WTC11 (cell line): ENCODE results near the gene VSIG4. TPM values are rescaled to one million over a fixed set of nuclear protein-coding genes. Genes with fewer than 3 reads are reported as not detected.

Experiments used
- ATAC-seq: fragments of 200-7000 bp; cut with Tn5 transposase; 2 replicates; pipeline ENCODE4 v1.10.0; 2021; ENCODE audit warnings: mild to moderate bottlenecking, moderate library complexity
- CTCF ChIA-PET: fragments of 300-600 bp; sonication (Branson Sonifier 250); formaldehyde crosslinking; loops from one replicate; lab custom pipeline; 2021; ENCODE audit warnings: antibody characterized with exemption; lab: Charles Lee
- POLR2A ChIA-PET: fragments of 350-600 bp; sonication (Branson Sonifier 250); formaldehyde crosslinking; loops from one replicate; lab custom pipeline; 2021; ENCODE audit warnings: antibody characterized with exemption; lab: Charles Lee
- DNase-seq: peaks from one replicate; pipeline ENCODE4 v3.0.0; 2021; ENCODE audit warnings: low spot score
- H3K27ac Mint-ChIP-seq: 2 replicates; pipeline ENCODE4 v1.8.0; 2021; ENCODE audit warnings: mixed read lengths
- H3K27me3 Mint-ChIP-seq: 2 replicates; pipeline ENCODE4 v1.8.0; 2021; ENCODE audit warnings: low read depth, mild to moderate bottlenecking, moderate library complexity, mixed read lengths
- H3K36me3 Mint-ChIP-seq: 2 replicates; pipeline ENCODE4 v1.8.0; 2021; ENCODE audit warnings: mixed read lengths
- H3K4me1 Mint-ChIP-seq: 2 replicates; pipeline ENCODE4 v1.8.0; 2022; ENCODE audit warnings: mixed read lengths
- H3K4me3 Mint-ChIP-seq: 2 replicates; pipeline ENCODE4 v1.8.0; 2021; ENCODE audit warnings: mild to moderate bottlenecking, moderate library complexity, mixed read lengths
- H3K9me3 Mint-ChIP-seq: 2 replicates; pipeline ENCODE4 v1.8.0; 2021; ENCODE audit warnings: mixed read lengths
- AFF4 ChIP-seq: sonication (generic); formaldehyde crosslinking; IDR thresholded peaks from 2 replicates; pipeline ENCODE4 v1.8.1; 2023; ENCODE audit warnings: mild to moderate bottlenecking, missing genetic modification reagents, borderline replicate concordance
- AR ChIP-seq: fragments of 250-450 bp; sonication (Bioruptor Pico); IDR thresholded peaks from 2 replicates; pipeline ENCODE4 v1.9.0; 2021; ENCODE audit warnings: mild to moderate bottlenecking
- ATF1 ChIP-seq: sonication (generic); formaldehyde crosslinking; IDR thresholded peaks from 2 replicates; pipeline ENCODE4 v1.8.1; 2023; ENCODE audit warnings: mild to moderate bottlenecking, moderate library complexity, missing genetic modification reagents
- ATF2 ChIP-seq: sonication (generic); formaldehyde crosslinking; IDR thresholded peaks from 2 replicates; pipeline ENCODE4 v1.8.1; 2022; ENCODE audit warnings: low read depth, missing genetic modification reagents, borderline replicate concordance
- ATF6 ChIP-seq: sonication (generic); formaldehyde crosslinking; IDR thresholded peaks from 2 replicates; pipeline ENCODE4 v1.8.1; 2023; ENCODE audit warnings: mild to moderate bottlenecking, missing genetic modification reagents
- GTF2I ChIP-seq: fragments of 250-450 bp; sonication (Bioruptor Pico); conservative IDR thresholded peaks from 2 replicates; pipeline ENCODE4 v1.4.0; 2021; ENCODE audit warnings: mild to moderate bottlenecking
- JUN ChIP-seq: sonication (generic); formaldehyde crosslinking; IDR thresholded peaks from 2 replicates; pipeline ENCODE4 v1.8.0; 2023; ENCODE audit warnings: mild to moderate bottlenecking, missing genetic modification reagents
- KAT7 ChIP-seq: sonication (generic); formaldehyde crosslinking; IDR thresholded peaks from 2 replicates; pipeline ENCODE4 v1.8.1; 2023; ENCODE audit warnings: missing genetic modification reagents, mild to moderate bottlenecking, borderline replicate concordance
- NR2C2 ChIP-seq: sonication (generic); formaldehyde crosslinking; IDR thresholded peaks from 2 replicates; pipeline ENCODE4 v1.8.0; 2022; ENCODE audit warnings: mild to moderate bottlenecking, missing genetic modification reagents
- TEAD1 ChIP-seq: sonication (generic); formaldehyde crosslinking; IDR thresholded peaks from 2 replicates; pipeline ENCODE4 v1.8.0; 2022; ENCODE audit warnings: mild to moderate bottlenecking, missing genetic modification reagents
- ZNF396 ChIP-seq: fragments of 250-450 bp; sonication (Bioruptor Pico); IDR thresholded peaks from 2 replicates; pipeline ENCODE4 v1.8.0; 2021; ENCODE audit warnings: mild to moderate bottlenecking, moderate library complexity, borderline replicate concordance
- total RNA-seq: library from RNA; stranded (reverse); gene quantifications from 3 replicates; pipeline ENCODE4 v1.2.3, GENCODE V29; 2021
- TF ChIP-seq, protein P1 (sequence below): sonication (generic); formaldehyde crosslinking; IDR thresholded peaks from 2 replicates; pipeline ENCODE4 v1.8.1; 2022; ENCODE audit warnings: missing genetic modification reagents, borderline replicate concordance
- TF ChIP-seq, protein P2 (sequence below): sonication (generic); formaldehyde crosslinking; IDR thresholded peaks from 2 replicates; pipeline ENCODE4 v1.8.1; 2023; ENCODE audit warnings: mild to moderate bottlenecking, moderate library complexity, missing genetic modification reagents

VSIG4 gene
- total RNA-seq, 1 experiment from 2014 or later = 0.24 TPM

DNA sequence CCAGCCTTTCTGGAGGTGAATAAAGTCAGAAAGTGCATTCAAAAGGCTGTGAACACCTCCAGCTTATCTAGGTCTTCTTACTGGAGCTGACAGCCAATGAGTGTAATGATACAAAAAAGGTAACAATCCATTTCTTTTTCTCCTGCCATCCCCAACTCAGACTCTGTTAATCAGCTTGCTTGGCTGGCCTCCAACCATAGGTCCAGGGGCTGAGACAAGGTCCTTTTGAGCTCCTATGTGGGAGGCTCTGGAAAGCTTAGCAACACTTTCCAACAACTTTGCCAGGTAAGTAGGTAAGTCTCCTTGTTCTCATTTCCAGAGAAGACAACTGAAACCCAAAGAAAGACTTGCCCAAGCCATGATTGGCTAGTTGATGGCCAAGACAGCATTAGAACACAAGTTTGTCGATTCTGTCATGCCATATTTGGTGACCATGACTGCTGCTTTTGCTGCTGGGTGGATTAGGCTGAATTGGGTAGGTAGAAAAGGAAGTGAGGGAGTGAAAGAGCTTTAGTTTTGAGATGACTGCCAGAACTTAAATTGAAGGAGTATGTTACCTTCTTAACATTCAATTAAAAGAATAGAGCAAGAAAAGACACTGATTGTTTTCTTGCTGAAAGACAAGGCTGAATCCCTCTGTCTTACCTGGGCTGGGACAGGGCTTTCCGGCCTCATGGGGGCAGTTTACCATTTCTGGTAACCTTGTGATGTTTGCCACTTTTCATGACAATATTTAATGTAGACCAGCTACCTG is 22.8 kb downstream of the VSIG4 start (continued):
- TF ChIP-seq ATF2 (CRISPR knock-in tag) (no peak), KAT7 (CRISPR knock-in tag) (no peak)

DNA sequence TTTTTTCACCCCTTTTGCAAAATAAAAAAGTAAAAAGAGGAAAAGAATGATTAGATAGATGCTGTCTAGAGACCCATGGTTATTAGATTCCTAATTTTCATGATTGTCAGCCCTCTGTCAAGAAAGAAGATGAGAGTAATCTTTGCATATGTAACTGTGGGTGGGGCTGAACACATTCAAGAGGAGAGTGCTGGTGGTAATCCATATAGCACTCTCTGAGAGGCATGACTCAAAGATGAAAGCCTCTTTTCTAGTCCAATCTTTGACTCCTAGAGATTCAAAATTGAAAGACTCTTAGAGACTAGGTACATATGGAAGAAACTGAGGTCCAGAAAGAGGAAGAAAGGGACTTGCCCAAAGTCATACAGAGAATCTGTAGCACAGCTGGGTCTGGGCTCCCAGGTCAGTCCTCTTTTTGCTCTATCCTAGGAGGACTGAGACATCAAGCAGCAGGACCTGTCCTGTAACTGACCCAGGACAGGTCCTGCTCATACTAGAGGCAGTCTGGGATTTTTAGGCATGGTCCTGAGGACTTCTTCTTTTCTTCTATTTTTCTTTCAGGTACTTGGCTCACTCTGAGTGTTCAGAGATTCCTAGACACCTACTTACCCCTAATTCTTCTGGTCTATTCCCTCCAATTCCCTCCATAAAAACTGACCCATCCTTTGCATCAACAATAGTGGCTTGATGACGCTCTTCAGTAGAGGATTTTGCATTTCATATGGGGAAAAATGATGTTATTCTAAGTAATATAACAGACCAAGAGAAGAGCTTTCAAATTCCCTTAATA is 23.8 kb downstream of the VSIG4 start:
- ChIA-PET POLR2A (no interaction called here), CTCF (no interaction called here)
- no peaks in the 10 kb centered on the region for H3K9me3 Mint-ChIP-seq
- no peak overlapping the region for H3K4me3 Mint-ChIP-seq
- H3K27ac Mint-ChIP-seq = no peak overlapping the region
- H3K27me3 Mint-ChIP-seq = no peaks in the 10 kb centered on the region
- no peaks in the 10 kb centered on the region for H3K36me3 Mint-ChIP-seq
- peaks cover 5% of the 10 kb centered on the region for H3K4me1 Mint-ChIP-seq
- no peak for TF ChIP-seq AFF4 (CRISPR knock-in tag)
- no peak for TF ChIP-seq GTF2I (CRISPR knock-in tag)
- no peak for TF ChIP-seq NR2C2 (CRISPR knock-in tag)
- no peak for TF ChIP-seq ZNF396 (CRISPR knock-in tag)
- TF ChIP-seq, protein P1, sequence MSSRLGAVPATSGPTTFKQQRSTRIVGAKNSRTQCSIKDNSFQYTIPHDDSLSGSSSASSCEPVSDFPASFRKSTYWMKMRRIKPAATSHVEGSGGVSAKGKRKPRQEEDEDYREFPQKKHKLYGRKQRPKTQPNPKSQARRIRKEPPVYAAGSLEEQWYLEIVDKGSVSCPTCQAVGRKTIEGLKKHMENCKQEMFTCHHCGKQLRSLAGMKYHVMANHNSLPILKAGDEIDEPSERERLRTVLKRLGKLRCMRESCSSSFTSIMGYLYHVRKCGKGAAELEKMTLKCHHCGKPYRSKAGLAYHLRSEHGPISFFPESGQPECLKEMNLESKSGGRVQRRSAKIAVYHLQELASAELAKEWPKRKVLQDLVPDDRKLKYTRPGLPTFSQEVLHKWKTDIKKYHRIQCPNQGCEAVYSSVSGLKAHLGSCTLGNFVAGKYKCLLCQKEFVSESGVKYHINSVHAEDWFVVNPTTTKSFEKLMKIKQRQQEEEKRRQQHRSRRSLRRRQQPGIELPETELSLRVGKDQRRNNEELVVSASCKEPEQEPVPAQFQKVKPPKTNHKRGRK = no peak
- TF ChIP-seq ATF1 (CRISPR knock-in tag) = no peak
- no peak for ATAC-seq
- DNase-seq = no peak

DNA sequence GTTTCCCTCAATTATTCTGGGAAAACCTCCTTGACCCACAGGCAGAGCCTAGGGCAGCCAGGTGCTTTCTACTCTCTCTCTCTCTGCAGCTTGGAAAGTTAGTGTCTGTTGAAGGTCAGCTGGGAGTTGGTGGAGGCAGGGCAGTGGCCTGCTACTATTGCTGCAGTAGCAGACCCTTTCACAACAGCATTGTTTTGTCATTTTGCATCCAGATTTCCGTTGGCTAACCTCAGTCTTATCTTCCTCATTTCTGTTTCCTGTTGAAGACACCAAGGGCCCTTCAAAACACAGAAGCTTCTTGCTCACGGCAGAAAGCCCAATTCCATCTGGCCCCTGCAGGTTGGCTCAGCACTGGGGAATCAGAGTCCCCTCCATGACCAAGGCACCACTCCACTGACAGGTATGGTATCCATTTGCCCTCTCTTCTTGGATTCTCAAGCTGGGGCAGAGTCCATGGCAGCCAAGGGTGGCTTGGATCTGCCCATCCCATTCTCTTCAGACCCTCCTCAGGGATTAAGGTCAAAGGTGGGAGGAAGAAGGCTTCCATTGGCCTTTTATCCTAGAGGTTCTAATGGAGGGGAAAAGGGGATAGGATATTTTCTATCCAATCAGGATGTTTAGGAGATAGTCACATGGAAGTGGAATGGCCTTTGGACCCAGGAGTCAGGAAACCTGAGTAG is 24.6 kb downstream of the VSIG4 start:
- Mint-ChIP-seq H3K27ac (no peak overlapping the region), H3K27me3 (no peaks in the 10 kb centered on the region), H3K9me3 (no peaks in the 10 kb centered on the region), H3K4me1 (peaks cover 5% of the 10 kb centered on the region), H3K36me3 (no peaks in the 10 kb centered on the region), H3K4me3 (no peak overlapping the region)
- no peak for ATAC-seq
- DNase-seq = no peak
- CTCF ChIA-PET = no interaction called here
- POLR2A ChIA-PET = no interaction called here
- TF ChIP-seq TEAD1 (CRISPR knock-in tag) (no peak), JUN (CRISPR knock-in tag) (no peak), ATF6 (CRISPR knock-in tag) (no peak), AR (CRISPR knock-in tag) (no peak)
- TF ChIP-seq, protein P2, sequence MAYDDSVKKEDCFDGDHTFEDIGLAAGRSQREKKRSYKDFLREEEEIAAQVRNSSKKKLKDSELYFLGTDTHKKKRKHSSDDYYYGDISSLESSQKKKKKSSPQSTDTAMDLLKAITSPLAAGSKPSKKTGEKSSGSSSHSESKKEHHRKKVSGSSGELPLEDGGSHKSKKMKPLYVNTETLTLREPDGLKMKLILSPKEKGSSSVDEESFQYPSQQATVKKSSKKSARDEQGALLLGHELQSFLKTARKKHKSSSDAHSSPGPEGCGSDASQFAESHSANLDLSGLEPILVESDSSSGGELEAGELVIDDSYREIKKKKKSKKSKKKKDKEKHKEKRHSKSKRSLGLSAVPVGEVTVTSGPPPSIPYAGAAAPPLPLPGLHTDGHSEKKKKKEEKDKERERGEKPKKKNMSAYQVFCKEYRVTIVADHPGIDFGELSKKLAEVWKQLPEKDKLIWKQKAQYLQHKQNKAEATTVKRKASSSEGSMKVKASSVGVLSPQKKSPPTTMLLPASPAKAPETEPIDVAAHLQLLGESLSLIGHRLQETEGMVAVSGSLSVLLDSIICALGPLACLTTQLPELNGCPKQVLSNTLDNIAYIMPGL (CRISPR knock-in tag) = no peak
- TF ChIP-seq, protein P1 = no peak
